ENCODE measurements around the gene P2RY2.
"Not testable (repeated sequence)": the region's sequence is repeated elsewhere in the genome, so short reads cannot be mapped to it uniquely, and the experiment has no call there.

P2RY2 gene

GRCh38 chr11:73271936-73272679, 54.0 kb downstream of the P2RY2 start, which contains the start of gene P2RY6:
TSS of gene P2RY6 (plus strand) at chr11:73272338. CDS start at chr11:73296519, 24,181 bp downstream.
- Histone ChIP-seq H3K27ac (ENCODE audit: low read length) (peak within 1 kb of the TSS; percentile 95), H3K79me2 (ENCODE audit: low read length) (no peaks in the 10 kb centered on the region), H3F3A (ENCODE audit: insufficient read depth, low read length) (peaks cover 40% of the 10 kb centered on the region), H3K36me3 (replicated peaks; ENCODE audit: insufficient read depth, low read length) (no peaks in the 10 kb centered on the region), H3K9ac (ENCODE audit: low read length) (peak within 1 kb of the TSS; percentile 69), H4K20me1 (ENCODE audit: insufficient read depth, low read length) (no peaks in the 10 kb centered on the region), H2AFZ (ENCODE audit: low read length) (peak within 1 kb of the TSS; percentile 37; the same call in 1 of the 2 replicates), H3K9me2 (replicated peaks; ENCODE audit: insufficient read depth, low read length) (no peaks in the 10 kb centered on the region), H3K4me1 (ENCODE audit: low read length) (peaks cover 46% of the 10 kb centered on the region), H3K9me3 (replicated peaks; ENCODE audit: insufficient read depth, low read length) (no peaks in the 10 kb centered on the region), H3K4me3 (ENCODE audit: low read length) (peak within 1 kb of the TSS; percentile 48), H3K27me3 (replicated peaks; ENCODE audit: insufficient read depth, low read length) (no peaks in the 10 kb centered on the region), H3K4me2 (ENCODE audit: low read depth, low read length) (peak within 1 kb of the TSS; percentile 74)
- DNase-seq = peak; percentile 87
- no peak for TF ChIP-seq EZH2 (optimal IDR thresholded peaks at IDR 0.05; ENCODE audit: low read depth, low read length)
- TF ChIP-seq, protein P1, sequence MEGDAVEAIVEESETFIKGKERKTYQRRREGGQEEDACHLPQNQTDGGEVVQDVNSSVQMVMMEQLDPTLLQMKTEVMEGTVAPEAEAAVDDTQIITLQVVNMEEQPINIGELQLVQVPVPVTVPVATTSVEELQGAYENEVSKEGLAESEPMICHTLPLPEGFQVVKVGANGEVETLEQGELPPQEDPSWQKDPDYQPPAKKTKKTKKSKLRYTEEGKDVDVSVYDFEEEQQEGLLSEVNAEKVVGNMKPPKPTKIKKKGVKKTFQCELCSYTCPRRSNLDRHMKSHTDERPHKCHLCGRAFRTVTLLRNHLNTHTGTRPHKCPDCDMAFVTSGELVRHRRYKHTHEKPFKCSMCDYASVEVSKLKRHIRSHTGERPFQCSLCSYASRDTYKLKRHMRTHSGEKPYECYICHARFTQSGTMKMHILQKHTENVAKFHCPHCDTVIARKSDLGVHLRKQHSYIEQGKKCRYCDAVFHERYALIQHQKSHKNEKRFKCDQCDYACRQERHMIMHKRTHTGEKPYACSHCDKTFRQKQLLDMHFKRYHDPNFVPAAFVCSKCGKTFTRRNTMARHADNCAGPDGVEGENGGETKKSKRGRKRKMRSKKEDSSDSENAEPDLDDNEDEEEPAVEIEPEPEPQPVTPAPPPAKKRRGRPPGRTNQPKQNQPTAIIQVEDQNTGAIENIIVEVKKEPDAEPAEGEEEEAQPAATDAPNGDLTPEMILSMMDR (IDR thresholded peaks at IDR 0.05; ENCODE audit: low read length) = no peak
- no peak for TF ChIP-seq EZH2phosphoT487 (IDR thresholded peaks at IDR 0.05; ENCODE audit: low read length)

GRCh38 chr11:73272680-73273038, 54.6 kb downstream of the P2RY2 start:
- Histone ChIP-seq H3K79me2 (ENCODE audit: low read length) (no peaks in the 10 kb centered on the region), H3K9me2 (replicated peaks; ENCODE audit: insufficient read depth, low read length) (no peaks in the 10 kb centered on the region), H3K4me2 (ENCODE audit: low read depth, low read length) (peak overlapping the region; percentile 74; the same call in 1 of the 2 replicates), H4K20me1 (ENCODE audit: insufficient read depth, low read length) (no peaks in the 10 kb centered on the region), H3K27me3 (replicated peaks; ENCODE audit: insufficient read depth, low read length) (no peaks in the 10 kb centered on the region), H3F3A (ENCODE audit: insufficient read depth, low read length) (peaks cover 40% of the 10 kb centered on the region), H3K9me3 (replicated peaks; ENCODE audit: insufficient read depth, low read length) (no peaks in the 10 kb centered on the region), H3K4me3 (ENCODE audit: low read length) (no peak overlapping the region; the same call in 1 of the 2 replicates), H2AFZ (ENCODE audit: low read length) (no peak overlapping the region), H3K4me1 (ENCODE audit: low read length) (peaks cover 46% of the 10 kb centered on the region), H3K27ac (ENCODE audit: low read length) (peak overlapping the region; percentile 95), H3K9ac (ENCODE audit: low read length) (0 out of 2 replicates have a peak overlapping the region, but pooled peaks have one; percentile 69), H3K36me3 (replicated peaks; ENCODE audit: insufficient read depth, low read length) (no peaks in the 10 kb centered on the region)
- DNase-seq = no peak
- no peak for TF ChIP-seq EZH2 (optimal IDR thresholded peaks at IDR 0.05; ENCODE audit: low read depth, low read length)
- TF ChIP-seq EZH2phosphoT487 (IDR thresholded peaks at IDR 0.05; ENCODE audit: low read length) = no peak
- TF ChIP-seq, protein P1 (IDR thresholded peaks at IDR 0.05; ENCODE audit: low read length) = no peak

GRCh38 chr11:73273222-73273895, 55.3 kb downstream of the P2RY2 start:
- no peaks in the 10 kb centered on the region for H3K9me2 ChIP-seq (replicated peaks; ENCODE audit: insufficient read depth, low read length)
- no peaks in the 10 kb centered on the region for H3K9me3 ChIP-seq (replicated peaks; ENCODE audit: insufficient read depth, low read length)
- 0 out of 2 replicates have a peak overlapping the region, but pooled peaks have one; percentile 5 for H3K4me2 ChIP-seq (ENCODE audit: low read depth, low read length)
- no peak overlapping the region for H2AFZ ChIP-seq (ENCODE audit: low read length)
- peak overlapping the region; percentile 95; the same call in 1 of the 2 replicates for H3K27ac ChIP-seq (ENCODE audit: low read length)
- H3F3A ChIP-seq (ENCODE audit: insufficient read depth, low read length) = peaks cover 40% of the 10 kb centered on the region
- H3K79me2 ChIP-seq (ENCODE audit: low read length) = no peaks in the 10 kb centered on the region
- TF ChIP-seq EZH2phosphoT487 (IDR thresholded peaks at IDR 0.05; ENCODE audit: low read length) = no peak
- TF ChIP-seq, protein P1 (IDR thresholded peaks at IDR 0.05; ENCODE audit: low read length) = no peak
- no peak for TF ChIP-seq EZH2 (optimal IDR thresholded peaks at IDR 0.05; ENCODE audit: low read depth, low read length)
- H3K27me3 ChIP-seq (replicated peaks; ENCODE audit: insufficient read depth, low read length) = no peaks in the 10 kb centered on the region
- no peaks in the 10 kb centered on the region for H3K36me3 ChIP-seq (replicated peaks; ENCODE audit: insufficient read depth, low read length)
- DNase-seq = no peak
- no peak overlapping the region for H3K4me3 ChIP-seq (ENCODE audit: low read length)
- no peaks in the 10 kb centered on the region for H4K20me1 ChIP-seq (ENCODE audit: insufficient read depth, low read length)
- H3K9ac ChIP-seq (ENCODE audit: low read length) = no peak overlapping the region
- peaks cover 46% of the 10 kb centered on the region for H3K4me1 ChIP-seq (ENCODE audit: low read length)

- Histone ChIP-seq H3K4me1 (ENCODE audit: low read length) (peaks cover 41% of the 10 kb centered on the region), H3F3A (ENCODE audit: insufficient read depth, low read length) (peaks cover 40% of the 10 kb centered on the region)
- H2AFZ ChIP-seq (ENCODE audit: low read length); H3K9me2 ChIP-seq (replicated peaks; ENCODE audit: insufficient read depth, low read length); H3K4me2 ChIP-seq (ENCODE audit: low read depth, low read length); H3K9me3 ChIP-seq (replicated peaks; ENCODE audit: insufficient read depth, low read length); H3K36me3 ChIP-seq (replicated peaks; ENCODE audit: insufficient read depth, low read length); DNase-seq; H3K4me3 ChIP-seq (ENCODE audit: low read length); H3K9ac ChIP-seq (ENCODE audit: low read length); H4K20me1 ChIP-seq (ENCODE audit: insufficient read depth, low read length); H3K79me2 ChIP-seq (ENCODE audit: low read length); H3K27me3 ChIP-seq (replicated peaks; ENCODE audit: insufficient read depth, low read length); H3K27ac ChIP-seq (ENCODE audit: low read length): not testable (repeated sequence)
These were observed 56.1 kb downstream of the P2RY2 start for GRCh38 chr11:73274191-73274590.
